NCI-H146 (cell line): ENCODE measurements around the gene RIMKLA.

Experiments
- DNase-seq: peaks from one replicate; lab custom pipeline; 2025; lab: John Stamatoyannopoulos, UW

Gene RIMKLA

GRCh38 chr1:42430286-42431135 is 49.9 kb downstream of the RIMKLA start:
- no peak for DNase-seq

- DNase-seq, result no peak
Observed at GRCh38 chr1:42431514-42431913, 50.9 kb downstream of the RIMKLA start.

DNA sequence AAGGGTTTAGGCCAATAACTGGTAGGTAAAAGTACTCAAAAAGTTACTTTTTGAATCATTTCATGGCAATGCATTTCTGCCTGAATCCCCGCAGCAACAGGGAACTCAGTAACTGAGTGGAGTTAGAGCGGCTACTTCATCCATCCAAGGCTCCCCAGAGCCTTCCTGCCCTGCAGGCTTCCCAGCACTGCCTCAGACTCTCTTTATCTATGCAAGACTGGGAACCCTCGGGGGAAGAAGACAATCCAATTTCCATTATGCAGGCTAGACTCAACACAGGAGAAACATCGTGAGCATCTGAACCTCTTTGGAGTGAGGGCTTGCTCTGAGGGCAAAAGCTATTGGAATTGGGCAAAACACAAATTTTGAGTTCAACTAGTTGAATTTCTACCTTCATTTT is 52.1 kb downstream of the RIMKLA start:
- no peak for DNase-seq

DNA sequence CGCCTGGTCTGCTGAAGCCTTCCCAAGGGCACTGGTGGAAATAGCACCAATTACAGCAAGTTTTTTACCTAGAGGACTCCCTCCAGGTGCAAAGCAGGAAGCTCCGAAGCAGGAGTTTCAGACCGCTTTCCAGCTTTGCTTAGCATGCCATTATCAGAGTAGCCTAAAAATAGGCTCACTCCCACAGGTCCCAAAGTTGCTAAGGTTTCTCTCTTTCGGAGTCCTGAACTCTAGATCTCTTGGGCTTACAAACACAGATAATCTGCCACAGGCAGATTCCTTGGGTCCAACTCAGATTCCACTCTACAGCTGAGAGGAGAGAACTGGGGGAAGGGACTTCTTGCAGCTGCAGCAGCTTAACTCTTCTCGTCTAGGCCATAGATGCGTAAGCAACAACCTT is 52.8 kb downstream of the RIMKLA start:
- DNase-seq, result no peak

DNA sequence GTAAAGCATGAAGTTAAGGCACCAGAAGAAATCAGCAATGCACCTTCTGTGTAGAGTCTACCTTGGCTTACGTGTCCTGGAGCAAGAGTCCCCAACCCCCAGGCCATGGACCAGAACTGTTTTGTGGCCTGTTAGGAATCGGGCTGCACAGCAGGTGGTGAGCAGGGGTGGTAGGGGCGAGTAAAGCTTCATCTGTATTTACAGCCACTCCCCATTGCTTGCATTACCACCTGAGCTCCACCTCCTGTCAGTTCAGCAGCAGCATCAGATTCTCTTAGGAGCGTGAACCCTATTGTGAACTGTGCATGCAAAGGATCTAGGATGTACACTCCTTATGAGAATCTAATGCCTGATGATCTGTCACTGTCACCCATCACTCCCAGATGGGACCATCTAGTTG is 53.7 kb downstream of the RIMKLA start:
- no peak for DNase-seq

DNA sequence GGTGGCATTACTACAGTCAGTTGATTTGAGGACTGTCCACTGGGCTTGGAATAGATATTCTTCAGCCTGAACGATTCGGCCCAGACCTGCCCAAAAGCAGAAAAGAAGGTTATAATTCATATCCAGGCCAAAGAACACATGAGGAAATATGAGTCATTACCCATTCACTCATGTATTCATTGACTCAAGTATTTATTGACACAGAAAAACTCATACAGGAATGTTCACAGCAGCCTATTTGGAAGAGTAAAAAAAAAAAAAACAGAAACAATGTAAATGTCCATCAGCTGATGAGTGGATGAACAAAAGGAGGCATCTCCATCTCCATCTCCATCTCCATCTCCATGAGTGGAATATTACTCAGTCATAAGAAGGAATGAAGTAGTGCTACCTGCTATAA is 59.3 kb downstream of the RIMKLA start:
- DNase-seq, result no peak

GRCh38 chr1:42442662-42443061 is 62.1 kb downstream of the RIMKLA start:
- DNase-seq, result no peak

GRCh38 chr1:42449256-42449655 is 68.7 kb downstream of the RIMKLA start:
- no peak for DNase-seq

DNA sequence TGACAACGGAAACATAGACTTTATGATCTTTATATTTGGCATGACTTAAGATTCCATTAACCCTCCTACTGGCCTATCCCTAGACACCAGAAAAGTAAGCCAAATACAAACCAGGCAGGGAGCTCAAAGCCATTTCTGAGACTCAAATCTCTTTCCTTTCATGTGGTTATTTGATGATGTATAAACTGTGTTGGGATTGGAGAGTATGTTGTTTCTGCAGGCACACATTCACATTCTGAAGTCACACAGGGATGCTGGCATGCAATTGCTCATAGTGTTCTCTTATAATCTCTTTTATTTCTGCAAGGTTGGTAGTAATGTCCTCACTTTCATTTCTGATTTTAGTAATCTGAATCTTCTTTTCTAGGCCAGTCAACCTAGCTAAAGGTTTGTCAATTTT is 69.5 kb downstream of the RIMKLA start:
- no peak for DNase-seq

DNA sequence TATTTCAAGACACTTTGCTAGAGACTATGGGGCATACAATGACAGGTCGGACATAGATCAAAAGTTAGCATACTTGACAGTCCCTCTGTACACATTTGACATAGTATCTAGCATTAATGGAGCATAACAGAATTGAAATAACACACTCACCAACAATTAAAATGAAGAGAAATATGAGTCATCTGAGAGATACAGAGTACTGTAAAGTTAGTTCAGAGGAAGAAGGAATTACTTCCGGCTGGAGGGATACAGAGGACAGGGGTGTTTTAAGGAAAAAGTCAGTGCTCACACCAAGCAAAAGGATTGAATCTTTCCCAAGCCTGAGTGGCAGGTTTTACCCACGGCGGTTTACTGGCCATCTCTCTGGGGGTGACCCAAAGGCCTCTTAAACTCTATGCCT is 72.8 kb downstream of the RIMKLA start:
- DNase-seq, result no peak

- no peak for DNase-seq
Observed at GRCh38 chr1:42454403-42454802, 73.8 kb downstream of the RIMKLA start.

DNA sequence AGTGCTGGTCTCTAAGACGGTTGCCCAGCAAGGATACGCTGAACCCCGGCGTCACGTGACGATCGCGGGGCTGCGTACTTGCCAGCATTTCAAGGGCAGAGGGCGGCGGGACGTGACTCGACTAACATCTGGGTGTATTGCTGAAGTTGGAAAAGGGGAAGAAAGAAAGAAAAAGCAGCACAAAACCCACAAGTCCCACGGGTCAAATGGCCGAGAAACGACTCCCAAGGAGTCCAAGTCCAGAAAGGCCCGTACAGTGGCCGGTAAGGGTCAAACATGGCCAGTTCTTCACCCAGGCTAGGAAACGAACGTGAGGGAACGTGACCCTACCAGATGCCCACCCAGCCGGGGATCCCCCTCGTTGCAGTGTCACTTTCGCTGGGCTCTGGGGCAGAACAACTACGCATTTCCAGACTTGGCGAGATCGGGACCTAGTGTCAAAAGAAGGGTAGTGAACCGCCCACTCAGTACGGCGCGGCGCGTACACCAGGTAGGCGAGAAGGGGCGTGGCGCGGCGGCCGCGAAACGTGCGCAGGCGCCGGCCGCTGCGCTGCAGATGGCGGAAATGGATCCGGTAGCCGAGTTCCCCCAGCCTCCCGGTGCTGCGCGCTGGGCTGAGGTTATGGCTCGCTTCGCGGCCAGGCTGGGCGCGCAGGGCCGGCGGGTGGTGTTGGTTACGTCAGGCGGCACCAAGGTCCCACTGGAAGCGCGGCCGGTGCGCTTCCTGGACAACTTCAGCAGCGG is 75.6 kb downstream of the RIMKLA start, which contains the start of the genes PPCS and ZMYND12:
Gene PPCS (plus strand): TSS at position 534 of the 744 bp plus-strand sequence. CDS start 23 bp downstream, at position 557.
Gene ZMYND12 (minus strand): TSS at position 13 of the 744 bp plus-strand sequence. CDS start 25 bp downstream, outside the sequence.
- peak; percentile 78 for DNase-seq

- peak; percentile 57 for DNase-seq
Observed at GRCh38 chr1:42456754-42457089, 76.1 kb downstream of the RIMKLA start.

GRCh38 chr1:42461196-42461595 is 80.6 kb downstream of the RIMKLA start:
- DNase-seq, result no peak

- peak; percentile 97 for DNase-seq
Observed at GRCh38 chr1:42462828-42463763, 82.5 kb downstream of the RIMKLA start, which contains the start of gene CCDC30. CCDC30 (plus strand) TSS chr1:42463286; CDS start chr1:42480552, 17,266 bp downstream.

GRCh38 chr1:42463921-42464320 is 83.3 kb downstream of the RIMKLA start:
- peak; percentile 39 for DNase-seq

DNA sequence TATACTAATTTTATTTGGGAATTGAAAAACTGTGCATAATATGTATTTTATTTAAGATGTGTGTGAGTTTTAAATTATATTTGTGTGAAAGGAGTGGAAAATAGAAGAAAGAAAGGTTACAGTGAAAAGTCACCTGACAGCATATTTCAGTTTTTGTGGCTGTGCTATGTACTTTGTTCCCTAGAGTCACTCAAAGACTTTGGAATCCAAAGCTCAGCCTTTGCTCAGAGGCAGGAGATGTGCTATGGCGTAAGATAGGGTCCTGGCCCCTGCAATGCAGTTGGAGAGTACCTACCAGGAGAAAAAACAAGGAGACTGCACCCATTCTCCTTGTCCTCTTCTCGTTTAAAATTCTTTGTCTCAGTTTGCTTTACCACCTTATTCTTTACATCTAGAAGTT is 85.4 kb downstream of the RIMKLA start:
- DNase-seq, result no peak

- DNase-seq, result no peak
Observed at GRCh38 chr1:42469727-42470126, 89.1 kb downstream of the RIMKLA start.
